ENCODE results near the gene CPA4. TPM values are rescaled to one million over a fixed set of nuclear protein-coding genes. Genes with fewer than 3 reads are reported as not detected.

The CPA4 gene
- total and polyA plus RNA-seq, 2 experiments from 2014 or later: 8.6 to 10.4 TPM

DNA sequence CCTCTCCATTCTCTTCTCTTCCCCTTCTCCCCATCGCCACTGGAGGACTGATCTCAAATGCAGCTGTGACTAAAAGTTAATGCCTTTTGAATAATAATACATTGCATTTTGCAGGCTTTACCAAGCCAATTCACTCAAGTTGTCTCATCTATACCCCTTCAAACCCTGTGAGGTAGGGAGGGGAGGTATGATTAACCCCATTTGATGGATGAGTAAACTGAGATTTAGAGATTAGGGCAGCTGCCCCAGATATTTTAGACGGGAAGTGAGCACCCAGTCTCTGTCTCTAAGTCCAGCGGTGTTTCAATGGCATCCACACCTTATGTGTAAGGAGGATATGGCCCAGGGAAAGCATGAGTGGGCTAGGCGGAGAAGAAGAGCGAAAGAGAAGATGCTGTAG is 52.8 kb downstream of the CPA4 start:
- in situ Hi-C loops (cut with MboI): no loop called here
- no peak overlapping the region for H3K4me3 ChIP-seq
- TF ChIP-seq EZH2phosphoT487 (IDR thresholded peaks at IDR 0.05; ENCODE audit: insufficient read depth, low read depth) (no peak), EZH2 (IDR thresholded peaks at IDR 0.05; ENCODE audit: insufficient read depth, poor library complexity, severe bottlenecking) (no peak)
- peak overlapping the region; percentile 66; the same call in 1 of the 2 replicates for H2AFZ ChIP-seq
- no peak overlapping the region for H3K27ac ChIP-seq
- no peak overlapping the region for H3K4me2 ChIP-seq (ENCODE audit: unreplicated experiment)
- no peak for DNase-seq
- no peaks in the 10 kb centered on the region for H3K9me3 ChIP-seq (ENCODE audit: low read depth)
- no peaks in the 10 kb centered on the region for H3K9me2 ChIP-seq (ENCODE audit: insufficient read depth)
- H3K27me3 ChIP-seq (replicated peaks; ENCODE audit: insufficient read depth): no peaks in the 10 kb centered on the region
- no peak overlapping the region for H3K9ac ChIP-seq
- H3F3A ChIP-seq (ENCODE audit: insufficient read depth): no peaks in the 10 kb centered on the region
- WGBS, 2 experiments (ENCODE audit: low coverage in 1 of 2, low lambda C conversion rate in 2 of 2, missing lambda C conversion rate in 2 of 2): 83 to 90% methylated on average over 5 of the region's 5 CpGs
- H3K36me3 ChIP-seq (ENCODE audit: low read depth): no peaks in the 10 kb centered on the region
- H4K20me1 ChIP-seq (ENCODE audit: insufficient read depth): no peaks in the 10 kb centered on the region
- H3K4me1 ChIP-seq (ENCODE audit: insufficient read depth): no peaks in the 10 kb centered on the region; the same call in 1 of the 2 replicates
- H3K79me2 ChIP-seq (ENCODE audit: insufficient read depth): no peaks in the 10 kb centered on the region

DNA sequence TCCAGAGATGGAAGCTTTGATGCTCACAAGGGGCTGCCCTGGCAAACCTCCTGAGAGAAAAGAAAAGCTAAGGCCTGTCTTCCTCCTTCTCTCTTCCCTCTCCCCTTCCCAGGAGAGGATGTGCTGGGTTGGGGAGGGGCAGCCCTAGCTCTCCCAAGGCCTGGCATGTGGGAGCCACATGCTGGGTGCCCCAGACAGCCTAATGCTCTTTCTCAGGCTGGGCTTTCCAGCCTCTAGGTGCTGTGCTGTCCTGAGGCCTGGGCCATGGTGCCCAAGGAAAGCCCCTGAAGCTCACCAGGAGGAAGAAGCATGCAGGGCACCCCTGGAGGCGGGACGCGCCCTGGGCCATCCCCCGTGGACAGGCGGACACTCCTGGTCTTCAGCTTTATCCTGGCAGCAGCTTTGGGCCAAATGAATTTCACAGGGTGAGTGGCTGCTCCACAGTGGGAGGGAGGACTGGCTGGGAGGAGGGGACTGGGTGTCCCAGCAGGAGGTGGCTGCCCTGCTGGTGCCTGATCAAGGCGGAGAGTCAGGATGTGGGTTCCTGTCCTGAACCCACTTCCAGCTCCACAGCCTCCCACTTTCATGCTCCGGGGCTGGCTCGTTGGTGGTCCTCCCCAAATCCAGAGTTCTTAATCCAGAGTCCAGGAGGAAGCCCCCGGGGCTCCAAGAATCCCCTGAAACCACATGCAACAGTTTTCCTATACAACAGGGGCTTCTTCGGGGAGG is 53.4 kb downstream of the CPA4 start:
- WGBS, 2 experiments (ENCODE audit: low coverage in 1 of 2, low lambda C conversion rate in 2 of 2, missing lambda C conversion rate in 2 of 2): 67 to 79% methylated on average over 10 of the region's 10 CpGs
- H2AFZ ChIP-seq: no peak overlapping the region
- in situ Hi-C loops (cut with MboI): no loop called here

DNA sequence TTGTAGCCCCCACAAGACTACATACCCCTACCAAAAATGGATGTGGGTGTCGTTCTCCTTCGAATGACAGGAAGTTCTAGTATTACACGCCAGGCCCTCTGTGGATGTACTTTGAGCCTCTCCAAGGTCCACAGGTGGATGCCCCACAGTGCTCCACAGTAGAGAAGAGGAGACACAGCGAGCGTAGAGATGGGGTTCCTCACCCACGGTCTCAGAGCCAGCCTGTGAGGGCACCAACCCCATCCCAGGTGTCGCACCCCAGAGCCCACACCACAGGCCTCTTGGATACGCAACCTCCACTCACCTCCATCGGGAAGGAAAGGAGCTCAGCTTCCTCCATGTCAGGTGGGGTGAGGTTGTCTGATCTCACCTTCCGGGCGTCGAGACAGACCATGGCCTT is 54.0 kb downstream of the CPA4 start:
- H3F3A ChIP-seq (ENCODE audit: insufficient read depth): no peaks in the 10 kb centered on the region
- no peaks in the 10 kb centered on the region for H3K9me3 ChIP-seq (ENCODE audit: low read depth)
- H3K4me3 ChIP-seq: no peak overlapping the region
- WGBS, 2 experiments (ENCODE audit: low coverage in 1 of 2, low lambda C conversion rate in 2 of 2, missing lambda C conversion rate in 2 of 2): 86 to 89% methylated on average over 10 to 12 of the region's 12 CpGs
- no peaks in the 10 kb centered on the region for H3K79me2 ChIP-seq (ENCODE audit: insufficient read depth)
- no peaks in the 10 kb centered on the region for H3K9me2 ChIP-seq (ENCODE audit: insufficient read depth)
- H3K36me3 ChIP-seq (ENCODE audit: low read depth): no peaks in the 10 kb centered on the region
- H3K9ac ChIP-seq: no peak overlapping the region
- no peak overlapping the region for H2AFZ ChIP-seq
- in situ Hi-C loops (cut with MboI): no loop called here
- no peak for DNase-seq
- TF ChIP-seq EZH2 (IDR thresholded peaks at IDR 0.05; ENCODE audit: insufficient read depth, poor library complexity, severe bottlenecking) (no peak), EZH2phosphoT487 (IDR thresholded peaks at IDR 0.05; ENCODE audit: insufficient read depth, low read depth) (no peak)
- no peak overlapping the region for H3K27ac ChIP-seq
- H3K27me3 ChIP-seq (replicated peaks; ENCODE audit: insufficient read depth): no peaks in the 10 kb centered on the region
- H3K4me2 ChIP-seq (ENCODE audit: unreplicated experiment): no peak overlapping the region
- no peaks in the 10 kb centered on the region for H4K20me1 ChIP-seq (ENCODE audit: insufficient read depth)
- H3K4me1 ChIP-seq (ENCODE audit: insufficient read depth): no peaks in the 10 kb centered on the region; the same call in 1 of the 2 replicates

More for the DNA sequence above, 53.4 kb downstream of the CPA4 start:
- no peak for DNase-seq
- Histone ChIP-seq H3K4me3 (no peak overlapping the region), H3K9me2 (ENCODE audit: insufficient read depth) (no peaks in the 10 kb centered on the region), H3K27me3 (replicated peaks; ENCODE audit: insufficient read depth) (no peaks in the 10 kb centered on the region), H3K9ac (no peak overlapping the region), H3K4me1 (ENCODE audit: insufficient read depth) (no peaks in the 10 kb centered on the region; the same call in 1 of the 2 replicates), H3K4me2 (ENCODE audit: unreplicated experiment) (no peak overlapping the region), H3F3A (ENCODE audit: insufficient read depth) (no peaks in the 10 kb centered on the region), H3K36me3 (ENCODE audit: low read depth) (no peaks in the 10 kb centered on the region), H4K20me1 (ENCODE audit: insufficient read depth) (no peaks in the 10 kb centered on the region), H3K9me3 (ENCODE audit: low read depth) (no peaks in the 10 kb centered on the region), H3K27ac (no peak overlapping the region), H3K79me2 (ENCODE audit: insufficient read depth) (no peaks in the 10 kb centered on the region)
- TF ChIP-seq EZH2phosphoT487 (IDR thresholded peaks at IDR 0.05; ENCODE audit: insufficient read depth, low read depth): no peak
- no peak for TF ChIP-seq EZH2 (IDR thresholded peaks at IDR 0.05; ENCODE audit: insufficient read depth, poor library complexity, severe bottlenecking)

DNA sequence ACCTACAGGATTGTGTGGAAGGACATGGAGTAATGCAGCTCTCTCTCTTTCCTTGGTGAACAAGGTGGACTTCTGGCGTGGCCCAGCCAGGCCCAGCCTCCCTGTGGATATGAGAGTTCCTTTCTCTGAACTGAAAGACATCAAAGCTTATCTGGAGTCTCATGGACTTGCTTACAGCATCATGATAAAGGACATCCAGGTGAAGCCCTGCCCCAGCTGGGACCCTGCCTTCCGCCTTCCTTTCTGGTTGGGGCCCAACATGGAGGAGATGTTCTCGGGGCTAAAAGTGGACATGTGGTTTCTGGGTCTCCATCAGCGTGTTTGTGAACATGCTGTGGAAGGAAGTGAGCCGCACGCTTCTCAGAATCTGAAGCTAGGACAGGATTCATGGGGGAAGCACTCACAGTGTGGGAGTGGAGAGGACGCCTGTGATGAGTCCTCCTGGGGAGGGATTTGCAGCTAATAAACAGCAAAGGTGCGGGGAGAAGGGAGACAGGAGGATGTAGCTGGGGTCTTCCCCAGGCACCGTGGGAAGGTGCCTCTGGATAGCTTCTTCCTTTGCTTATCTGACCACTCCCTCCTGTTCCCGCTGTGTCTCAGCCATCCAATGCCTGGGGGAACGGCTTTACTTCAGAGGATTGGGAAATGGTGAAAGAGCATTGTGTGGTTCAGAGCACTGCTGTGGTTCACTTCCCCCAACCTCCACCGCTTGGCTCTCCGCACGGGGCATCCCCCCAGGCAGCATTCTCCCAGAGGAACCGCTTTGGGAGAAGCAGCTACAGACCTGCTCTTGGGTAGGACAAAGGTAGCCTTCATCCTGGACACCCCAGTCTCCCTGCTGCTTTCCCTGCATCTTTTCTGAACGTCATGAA is 57.2 kb downstream of the CPA4 start:
- no peaks in the 10 kb centered on the region for H3K79me2 ChIP-seq (ENCODE audit: insufficient read depth)
- no peak overlapping the region for H3K9ac ChIP-seq
- H3K4me2 ChIP-seq (ENCODE audit: unreplicated experiment): no peak overlapping the region
- no peaks in the 10 kb centered on the region for H3K27me3 ChIP-seq (replicated peaks; ENCODE audit: insufficient read depth)
- TF ChIP-seq EZH2 (IDR thresholded peaks at IDR 0.05; ENCODE audit: insufficient read depth, poor library complexity, severe bottlenecking) (no peak), EZH2phosphoT487 (IDR thresholded peaks at IDR 0.05; ENCODE audit: insufficient read depth, low read depth) (no peak)
- no peaks in the 10 kb centered on the region for H3K9me2 ChIP-seq (ENCODE audit: insufficient read depth)
- DNase-seq: no peak
- in situ Hi-C loops (cut with MboI): no loop called here
- no peak overlapping the region for H3K4me3 ChIP-seq
- no peaks in the 10 kb centered on the region for H3K36me3 ChIP-seq (ENCODE audit: low read depth)
- H3K4me1 ChIP-seq (ENCODE audit: insufficient read depth): peaks cover 13% of the 10 kb centered on the region
- no peaks in the 10 kb centered on the region for H3F3A ChIP-seq (ENCODE audit: insufficient read depth)
- no peaks in the 10 kb centered on the region for H3K9me3 ChIP-seq (ENCODE audit: low read depth)
- WGBS, 2 experiments (ENCODE audit: low coverage in 1 of 2, low lambda C conversion rate in 2 of 2, missing lambda C conversion rate in 2 of 2): 77 to 78% methylated on average over 16 of the region's 16 CpGs
- H4K20me1 ChIP-seq (ENCODE audit: insufficient read depth): no peaks in the 10 kb centered on the region
- H3K27ac ChIP-seq: no peak overlapping the region
- H2AFZ ChIP-seq: no peak overlapping the region
